ENCODE data around the gene PRKACB.
"Not testable (repeated sequence)": the region's sequence is repeated elsewhere in the genome, so short reads cannot be mapped to it uniquely, and the experiment has no call there.

PRKACB gene

DNA sequence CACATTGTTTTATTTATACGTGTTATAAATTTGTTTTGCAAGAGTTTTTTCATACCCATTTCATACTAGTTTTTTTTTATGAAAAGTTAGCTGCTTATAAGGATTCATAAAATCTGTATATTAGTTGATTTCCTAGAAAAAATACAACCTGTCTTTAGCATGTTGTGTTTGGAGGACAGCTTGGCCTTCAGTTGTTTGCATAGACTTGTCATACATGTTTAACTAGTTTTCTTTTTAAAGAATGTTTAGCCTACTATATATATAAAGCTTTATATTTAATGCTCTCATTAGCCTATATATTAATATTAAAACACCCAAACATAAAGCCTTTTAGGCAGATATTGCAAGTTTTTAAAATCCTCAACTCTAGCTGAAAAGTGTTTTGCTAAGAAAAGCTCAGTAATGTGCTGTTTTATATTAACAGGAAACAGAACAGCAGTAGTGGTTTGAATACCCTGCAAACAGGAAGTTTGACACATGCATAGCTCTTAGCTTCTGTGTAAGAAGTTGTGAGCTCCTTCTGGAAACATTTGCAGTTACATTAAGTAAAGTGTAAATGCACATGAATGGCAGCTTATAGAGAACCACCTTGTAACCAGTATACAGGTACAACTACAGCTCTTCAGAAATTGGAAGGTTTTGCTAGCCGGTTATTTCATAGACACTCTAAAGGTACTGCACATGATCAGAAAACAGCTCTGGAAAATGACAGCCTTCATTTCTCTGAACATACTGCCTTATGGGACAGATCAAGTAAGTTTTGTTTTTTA is at the start of gene PRKACB:
TSS of gene PRKACB (plus strand) at position 476 of the 770 bp plus-strand sequence. CDS start at position 567, 91 bp downstream.
- no peak for DNase-seq
- intact Hi-C loops (cut with DNase I) = loop anchor here (5.0 to 10.0 kb wide), 3 partner anchors 288 to 608 kb away; no protein-coding TSS in a partner anchor

DNA sequence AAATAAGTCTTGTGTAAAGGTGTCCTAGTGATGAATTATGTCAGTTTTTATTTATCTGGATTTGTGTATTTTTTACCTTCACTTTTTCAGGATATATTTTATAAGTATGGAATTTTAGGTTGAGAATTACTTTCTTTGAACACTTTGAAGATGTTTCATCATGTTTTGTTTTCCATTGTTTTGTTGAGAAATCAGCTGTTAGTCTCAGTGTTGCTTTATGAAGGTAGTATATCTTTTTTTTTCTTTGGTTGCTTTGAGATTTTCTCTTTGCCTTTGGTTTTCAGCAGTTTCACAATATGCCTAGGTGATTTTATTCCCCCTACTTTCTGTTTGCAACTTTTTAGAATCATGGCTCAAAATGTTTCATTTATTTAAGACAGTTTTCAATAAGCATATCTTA is 48.8 kb upstream of the PRKACB start:
- no peak for DNase-seq
- intact Hi-C loops (cut with DNase I) = no loop called here

DNA sequence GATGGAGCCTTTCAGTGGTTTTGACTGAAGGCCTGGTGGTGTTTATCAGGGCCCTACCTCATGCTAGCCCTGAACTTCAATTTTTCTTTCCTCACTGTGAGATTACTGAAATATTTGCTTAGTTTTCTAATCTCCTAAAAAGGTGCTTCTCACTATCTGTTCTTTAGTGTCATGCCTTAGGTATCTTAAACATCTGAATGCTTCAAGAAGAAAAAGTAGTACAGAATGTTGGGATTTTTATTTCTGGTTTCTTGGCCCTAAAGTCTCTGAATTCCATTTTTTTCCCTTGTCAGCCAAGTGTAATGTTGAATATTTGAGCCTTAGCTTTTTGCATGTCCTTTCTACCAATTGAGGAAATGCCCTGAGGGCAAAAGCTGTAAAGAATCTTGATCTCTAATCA is 47.9 kb upstream of the PRKACB start:
- intact Hi-C loops (cut with DNase I) = no loop called here
- no peak for DNase-seq

DNA sequence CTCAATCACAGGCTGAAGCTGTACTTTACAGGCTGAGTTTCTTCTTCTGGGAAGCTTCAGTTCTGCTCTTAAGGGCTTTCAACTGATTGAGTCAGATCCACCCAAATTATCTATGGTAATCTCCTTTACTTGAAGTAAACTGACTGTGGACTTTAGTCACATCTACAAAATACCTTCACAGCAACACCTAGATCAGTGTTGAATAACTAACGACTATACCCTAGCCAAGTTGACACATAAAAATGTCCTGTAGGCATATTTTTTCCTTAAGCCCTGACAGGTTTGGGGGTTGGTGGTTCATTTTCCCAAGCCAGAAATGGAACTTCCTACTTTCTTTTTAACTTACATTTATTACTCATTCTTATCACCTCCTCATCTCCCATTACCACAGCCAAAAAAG is 42.9 kb upstream of the PRKACB start:
- intact Hi-C loops (cut with DNase I) = no loop called here
- DNase-seq = no peak

DNA sequence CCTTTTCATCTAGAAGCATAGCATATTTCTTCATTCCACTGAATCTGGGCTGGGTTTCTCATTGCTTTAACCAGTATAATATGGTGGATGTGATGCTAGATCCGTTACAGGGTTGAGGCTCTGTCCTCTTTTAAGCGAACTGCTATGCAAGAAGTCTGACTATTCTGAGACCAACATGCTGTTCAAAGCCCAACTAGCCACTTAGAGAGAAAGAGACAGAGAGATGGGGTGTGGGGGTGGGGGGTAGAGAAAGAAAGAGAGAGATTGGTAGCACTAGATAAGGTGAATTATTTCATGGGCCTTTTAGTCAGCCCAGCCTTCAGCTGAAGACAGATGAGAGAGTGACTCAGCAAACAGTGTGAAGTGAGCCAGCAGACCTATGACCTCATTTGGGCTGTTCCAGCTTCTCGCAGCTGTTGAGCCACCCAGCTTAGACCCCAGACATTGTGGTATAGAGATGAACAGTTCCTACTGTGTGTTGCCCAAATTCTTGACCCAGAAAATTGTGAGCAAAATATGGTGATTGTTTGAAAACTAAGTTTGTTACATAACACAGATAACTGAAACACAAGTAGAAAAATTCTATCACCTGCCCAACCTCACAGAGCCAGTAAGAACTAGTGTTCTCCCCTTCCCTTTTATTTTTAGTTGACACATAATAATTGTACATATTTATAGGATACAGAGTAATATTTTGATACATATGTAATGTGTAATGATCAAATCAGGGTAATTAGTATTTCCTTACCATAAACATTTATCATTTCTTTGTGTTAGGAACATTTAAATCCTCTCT is 40.7 kb upstream of the PRKACB start:
- peak in 38 of 42 donors; percentile 14 to 86 (median 58) for DNase-seq
- intact Hi-C loops (cut with DNase I) = no loop called here

DNA sequence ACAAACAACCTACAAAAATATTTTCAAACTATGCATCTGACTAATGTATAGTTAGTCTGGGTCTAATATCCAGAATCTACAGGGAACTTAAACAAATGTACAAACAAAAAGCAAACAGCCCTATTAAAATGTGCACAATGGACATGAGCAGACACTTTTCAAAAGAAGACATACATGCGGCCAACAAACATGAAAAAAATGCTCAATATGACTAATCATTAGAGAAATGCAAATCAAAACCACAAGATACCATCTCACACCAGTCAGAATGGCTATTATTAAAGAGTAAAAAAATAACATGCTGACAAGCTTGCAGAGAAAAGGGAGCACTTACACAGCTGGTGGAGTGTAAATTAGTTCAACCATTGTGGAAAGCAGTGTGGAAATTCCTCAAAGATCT is 36.5 kb upstream of the PRKACB start:
- intact Hi-C loops (cut with DNase I); DNase-seq: not testable (repeated sequence)

DNA sequence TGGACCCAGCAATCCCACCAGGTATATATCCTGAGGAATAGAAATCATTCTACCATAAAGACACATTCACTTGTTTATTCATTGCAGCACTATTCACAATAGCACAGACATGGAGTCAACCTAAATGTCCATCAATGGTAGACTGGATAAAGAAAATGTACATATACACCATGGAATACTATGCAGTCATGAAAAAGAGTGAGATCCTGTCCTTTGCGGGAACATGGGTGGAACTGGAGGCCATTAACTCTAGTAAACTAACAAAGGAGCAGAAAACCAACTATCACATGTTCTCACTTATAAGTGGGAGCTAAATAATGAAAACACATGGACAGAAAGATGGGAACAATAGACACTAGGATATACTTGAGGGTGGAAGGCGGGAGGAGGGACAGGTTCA is 36.1 kb upstream of the PRKACB start:
- DNase-seq = no peak
- intact Hi-C loops (cut with DNase I) = no loop called here

DNA sequence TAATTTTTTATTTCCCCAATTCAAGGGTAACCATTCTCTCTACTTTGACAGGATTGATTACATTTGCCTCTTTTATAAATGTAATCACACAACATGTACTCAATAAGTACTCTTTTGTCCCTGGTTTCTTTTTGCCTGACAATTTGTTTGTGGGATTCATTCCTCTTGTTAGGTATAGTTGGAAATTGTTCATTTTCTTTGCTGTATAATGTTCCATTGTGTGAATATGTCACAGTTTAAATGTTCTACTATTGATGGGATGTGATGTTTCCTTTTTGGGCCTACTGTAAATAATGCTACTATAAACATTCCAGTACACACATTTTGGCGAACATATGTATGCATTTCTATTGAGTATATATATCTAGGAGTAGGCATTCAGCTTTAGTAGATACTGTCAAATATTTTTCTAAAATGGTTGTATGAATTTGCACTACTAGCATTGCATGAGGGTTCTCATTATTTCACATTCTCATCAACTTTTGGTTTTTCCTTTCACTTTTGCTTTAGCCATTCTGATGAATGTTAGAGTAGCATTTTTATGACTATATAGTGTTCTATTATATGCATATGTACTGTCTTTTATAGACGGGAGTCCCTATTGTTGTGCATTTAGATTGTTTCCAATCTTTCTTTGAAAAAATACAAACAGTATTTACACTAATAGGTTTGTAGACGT is 35.0 kb upstream of the PRKACB start:
- intact Hi-C loops (cut with DNase I) = no loop called here
- DNase-seq = no peak

DNA sequence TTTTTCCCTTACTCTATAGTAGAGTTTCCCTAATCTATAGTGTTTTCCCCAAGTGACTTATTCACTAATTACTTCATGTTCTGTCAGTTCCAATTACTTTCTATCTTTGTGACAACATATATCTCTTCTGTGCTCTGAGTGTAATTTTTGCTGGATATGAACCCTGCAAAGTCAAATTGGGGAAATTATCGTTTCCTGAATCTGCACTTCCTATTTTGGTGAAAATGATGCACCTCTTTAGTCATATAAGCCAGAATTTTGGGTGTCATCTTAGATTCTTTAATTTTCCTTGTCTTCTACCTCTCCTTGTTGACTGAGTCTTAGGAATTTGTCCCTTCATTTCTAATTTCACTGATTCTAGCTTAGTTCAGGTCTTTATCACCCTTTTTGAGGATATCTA is 33.4 kb upstream of the PRKACB start:
- intact Hi-C loops (cut with DNase I) = no loop called here
- DNase-seq = no peak

DNA sequence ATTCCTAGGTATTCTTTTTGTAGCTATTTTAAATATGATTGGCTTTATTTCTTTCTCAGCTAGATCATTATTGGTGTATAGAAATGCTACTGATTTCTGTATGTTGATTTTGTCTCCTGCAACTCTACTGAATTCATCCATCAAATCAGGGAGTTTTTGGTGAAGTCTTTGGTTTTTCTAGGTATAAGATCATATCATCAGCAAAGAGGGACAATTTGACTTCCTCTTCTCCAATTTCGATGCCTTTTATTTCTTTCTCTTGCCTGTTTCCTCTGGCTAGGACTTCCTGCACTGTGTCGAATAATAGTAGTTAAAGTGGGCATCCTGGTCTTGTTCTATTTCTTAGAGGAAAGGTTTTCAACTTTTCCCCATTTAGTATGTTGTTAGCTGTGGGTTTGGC is 27.5 kb upstream of the PRKACB start:
- intact Hi-C loops (cut with DNase I) = no loop called here
- DNase-seq = no peak

DNA sequence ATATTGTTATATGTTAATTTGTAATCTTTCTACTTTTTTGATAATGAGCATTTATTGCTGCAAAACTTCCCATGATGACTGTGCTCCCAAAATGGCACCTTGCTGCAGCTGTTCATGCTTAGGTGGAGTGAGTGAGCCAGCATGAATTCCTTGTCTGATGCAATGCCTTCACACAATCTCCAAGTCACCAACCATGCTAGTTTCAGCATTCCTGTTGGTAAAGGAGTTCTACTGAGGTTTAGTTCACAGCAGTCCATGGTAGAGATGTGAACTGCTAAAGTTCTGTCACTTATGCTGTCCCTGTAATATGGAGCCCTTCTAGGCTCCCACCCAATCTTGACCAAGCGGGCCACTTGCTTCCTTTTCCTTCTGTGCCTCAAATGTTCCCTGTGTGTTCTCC is 26.2 kb upstream of the PRKACB start:
- DNase-seq = no peak
- intact Hi-C loops (cut with DNase I) = no loop called here

DNA sequence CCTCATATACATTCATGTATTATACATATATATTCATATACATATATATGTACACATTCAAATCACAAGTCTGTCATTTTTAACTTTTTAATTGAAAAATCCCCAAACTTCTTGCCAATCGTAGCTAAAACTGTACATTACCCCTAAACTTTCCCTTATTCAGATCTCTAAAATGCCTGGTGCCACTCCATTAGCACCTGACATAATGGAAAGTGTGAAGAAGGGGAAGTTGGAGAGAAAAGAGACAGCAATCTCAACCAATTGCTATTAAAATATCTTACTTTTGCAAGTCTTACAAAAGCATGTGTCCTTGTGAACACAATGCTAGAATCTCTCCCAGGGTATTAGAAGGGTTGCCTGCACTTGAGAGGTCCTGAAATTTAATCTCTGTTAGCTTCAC is 22.7 kb upstream of the PRKACB start:
- intact Hi-C loops (cut with DNase I) = loop anchor here (5.0 to 10.0 kb wide), 2 partner anchors 127 to 189 kb away; partner anchors contain the start of gene TTLL7
- DNase-seq = no peak

DNA sequence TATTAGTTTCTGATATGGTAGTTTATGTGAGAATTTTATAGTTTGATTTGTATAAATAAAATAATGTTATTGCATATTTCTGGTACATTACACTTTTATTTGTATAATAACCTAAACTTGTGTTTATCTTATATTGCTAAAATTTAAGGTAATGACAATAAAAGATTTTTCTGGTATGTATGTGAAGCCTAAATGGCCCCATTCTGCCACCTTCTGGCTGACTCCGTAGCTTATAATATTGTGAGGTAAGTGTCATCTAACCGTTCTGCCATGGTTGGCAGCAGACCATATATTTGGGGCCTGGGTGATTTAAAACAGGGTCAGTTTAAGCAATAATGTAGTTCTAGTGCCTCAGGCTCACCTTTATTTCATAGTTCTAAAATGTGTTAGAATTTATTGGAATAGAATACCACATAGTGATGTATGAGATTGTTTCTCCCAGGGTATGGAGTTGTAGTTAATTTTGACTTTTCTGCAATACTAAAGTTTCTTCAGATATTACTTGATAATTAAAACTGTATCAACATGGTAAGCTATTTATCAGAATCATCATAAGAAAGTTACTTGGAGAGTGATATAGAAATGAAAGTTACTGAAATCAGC is 21.2 kb upstream of the PRKACB start:
- DNase-seq = peak; percentile 7 to 89 (median 70)
- intact Hi-C loops (cut with DNase I) = loop anchor here (5.0 to 10.0 kb wide), 2 partner anchors 128 to 191 kb away; partner anchors contain the start of gene TTLL7

DNA sequence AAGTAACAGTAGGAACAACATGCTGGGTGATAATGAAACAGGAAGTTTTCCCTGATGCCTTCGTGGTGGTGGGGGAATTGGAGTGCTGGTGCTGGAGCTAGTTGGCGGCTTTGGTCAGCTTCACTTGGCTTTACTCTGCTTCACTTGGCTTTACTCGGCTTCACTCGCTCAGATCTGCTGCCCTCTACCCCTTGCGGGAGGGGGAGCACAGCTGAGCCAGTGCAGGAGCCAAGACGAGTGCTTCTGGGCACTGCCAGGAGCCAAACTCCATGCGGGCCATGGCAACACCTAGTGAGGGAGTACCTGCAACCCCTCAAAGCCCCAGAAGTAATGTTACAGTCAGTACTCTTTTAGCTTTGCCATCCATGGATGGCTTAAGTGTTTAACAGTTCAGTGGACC is 10.6 kb upstream of the PRKACB start:
- DNase-seq = no peak
- intact Hi-C loops (cut with DNase I) = no loop called here

DNA sequence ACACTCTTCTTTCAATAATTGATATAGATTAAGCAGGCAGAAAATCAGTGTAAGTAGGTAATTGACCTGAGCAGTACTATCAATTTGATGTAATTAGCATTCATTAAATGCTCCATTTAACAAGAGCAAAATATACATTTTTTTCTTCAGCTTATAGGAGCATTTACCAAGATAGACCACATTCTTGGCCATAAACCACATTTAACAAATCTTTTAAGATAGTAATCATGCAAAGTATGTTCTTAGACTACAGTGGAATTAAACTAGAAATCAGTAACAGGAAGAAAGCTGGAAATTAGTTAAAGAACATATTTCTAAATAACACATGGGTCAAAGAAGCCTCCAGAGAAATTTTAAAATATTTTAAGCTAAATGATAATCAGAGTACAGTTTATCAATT is 8.7 kb upstream of the PRKACB start:
- no peak for DNase-seq
- intact Hi-C loops (cut with DNase I) = no loop called here

DNA sequence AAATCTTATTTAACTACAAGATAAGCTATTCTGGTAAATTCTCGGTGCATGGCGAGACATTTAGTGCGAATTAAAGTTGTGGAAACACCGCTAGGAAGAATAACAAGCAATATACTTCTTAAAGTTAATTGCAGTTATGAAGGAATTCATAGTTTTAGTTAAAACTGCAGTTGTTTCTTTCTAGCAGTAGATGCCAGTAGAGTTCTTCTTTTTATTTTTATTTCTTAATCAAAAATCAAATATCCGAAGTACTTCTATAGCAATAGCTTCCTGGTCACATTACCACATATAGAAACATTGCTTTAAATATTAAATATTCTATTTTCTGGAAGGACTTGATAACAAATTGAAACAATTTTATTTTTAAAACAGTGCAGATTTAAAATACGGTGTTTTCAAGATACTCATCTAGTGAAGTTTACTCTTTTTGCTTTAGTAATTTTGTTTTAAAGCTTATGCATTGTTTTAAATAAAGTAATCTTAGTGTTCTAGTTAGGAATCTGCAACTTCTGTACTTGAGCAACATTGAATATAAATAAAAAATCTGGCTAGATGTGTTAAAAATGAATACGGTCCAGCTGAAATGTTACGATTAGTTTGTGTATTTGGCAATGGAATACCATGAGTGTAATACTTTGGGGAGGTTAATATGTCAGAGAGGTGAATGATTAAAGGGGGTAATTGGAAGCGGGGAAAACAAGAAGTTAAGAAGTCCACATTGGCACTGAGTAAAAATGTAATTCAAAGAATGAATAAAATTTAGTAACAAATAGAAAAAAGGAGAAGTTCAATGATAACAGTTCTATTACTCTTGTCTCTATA is 2.7 kb upstream of the PRKACB start:
- intact Hi-C loops (cut with DNase I) = loop anchor here (5.0 to 10.0 kb wide), 3 partner anchors 291 to 611 kb away; no protein-coding TSS in a partner anchor
- DNase-seq = no peak

DNA sequence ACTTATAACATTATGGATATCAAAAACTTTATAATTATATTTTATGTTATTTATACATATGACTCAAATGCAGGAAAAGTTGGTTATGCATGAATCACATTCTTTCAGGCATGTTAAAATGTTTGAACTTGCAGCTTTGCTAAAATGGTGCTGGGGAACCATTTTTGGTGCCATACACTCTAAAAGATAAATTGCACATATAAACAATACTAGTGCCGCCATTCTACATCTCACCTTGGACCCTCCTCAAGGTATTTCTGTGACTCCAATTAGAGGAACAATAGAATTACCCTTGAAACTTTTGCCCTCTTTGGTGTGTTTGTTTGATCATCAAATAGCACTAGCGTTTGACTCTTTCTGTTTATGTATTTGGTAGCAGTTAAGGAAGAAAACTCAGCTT is 997 bp downstream of the PRKACB start:
- intact Hi-C loops (cut with DNase I) = loop anchor here (10.0 kb wide), 1 partner anchor 480 kb away; no protein-coding TSS in a partner anchor
- no peak for DNase-seq

DNA sequence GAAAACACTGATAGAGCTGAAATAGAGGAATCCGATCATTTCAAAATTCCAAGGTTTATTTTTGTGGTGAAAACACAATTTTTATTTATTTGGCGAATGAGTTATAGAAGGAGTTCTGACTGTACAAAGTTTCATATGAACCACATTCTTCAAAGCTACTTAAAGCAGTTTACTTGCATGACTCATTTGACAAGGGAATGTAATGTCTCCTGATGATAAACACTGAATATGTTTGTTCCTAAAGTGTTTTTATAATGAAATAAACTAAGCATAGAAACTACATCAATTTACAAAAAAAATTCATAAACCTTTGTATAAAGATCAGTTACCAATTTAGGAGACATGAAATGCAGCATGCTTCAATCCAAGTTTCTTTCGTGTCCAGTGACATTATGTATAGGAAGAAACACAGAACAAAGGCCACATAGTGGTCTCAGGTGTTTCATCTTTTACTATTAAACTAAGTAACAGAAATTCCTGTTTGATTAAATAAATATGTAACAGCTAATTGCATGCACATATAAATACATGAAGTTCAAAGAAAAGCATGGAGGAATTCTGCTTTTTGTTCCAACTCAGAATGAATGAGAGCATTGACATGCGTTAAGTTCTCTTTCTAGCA is 2.5 kb downstream of the PRKACB start:
- DNase-seq = no peak
- intact Hi-C loops (cut with DNase I) = loop anchor here (10.0 kb wide), 1 partner anchor 478 kb away; no protein-coding TSS in a partner anchor

All from head of caudate nucleus (tissue), 42 donors.